ENCODE results near the gene CISH.

GRCh38 chr3:50612234-50612882 lies 784 bp upstream of the CISH start:
- TF ChIP-seq, protein P1, sequence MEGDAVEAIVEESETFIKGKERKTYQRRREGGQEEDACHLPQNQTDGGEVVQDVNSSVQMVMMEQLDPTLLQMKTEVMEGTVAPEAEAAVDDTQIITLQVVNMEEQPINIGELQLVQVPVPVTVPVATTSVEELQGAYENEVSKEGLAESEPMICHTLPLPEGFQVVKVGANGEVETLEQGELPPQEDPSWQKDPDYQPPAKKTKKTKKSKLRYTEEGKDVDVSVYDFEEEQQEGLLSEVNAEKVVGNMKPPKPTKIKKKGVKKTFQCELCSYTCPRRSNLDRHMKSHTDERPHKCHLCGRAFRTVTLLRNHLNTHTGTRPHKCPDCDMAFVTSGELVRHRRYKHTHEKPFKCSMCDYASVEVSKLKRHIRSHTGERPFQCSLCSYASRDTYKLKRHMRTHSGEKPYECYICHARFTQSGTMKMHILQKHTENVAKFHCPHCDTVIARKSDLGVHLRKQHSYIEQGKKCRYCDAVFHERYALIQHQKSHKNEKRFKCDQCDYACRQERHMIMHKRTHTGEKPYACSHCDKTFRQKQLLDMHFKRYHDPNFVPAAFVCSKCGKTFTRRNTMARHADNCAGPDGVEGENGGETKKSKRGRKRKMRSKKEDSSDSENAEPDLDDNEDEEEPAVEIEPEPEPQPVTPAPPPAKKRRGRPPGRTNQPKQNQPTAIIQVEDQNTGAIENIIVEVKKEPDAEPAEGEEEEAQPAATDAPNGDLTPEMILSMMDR (IDR thresholded peaks at IDR 0.05), result no peak
- TF ChIP-seq POLR2AphosphoS5 (IDR thresholded peaks at IDR 0.05; ENCODE audit: low read depth, low read length) (no peak), SIN3A (IDR thresholded peaks at IDR 0.05; ENCODE audit: borderline replicate concordance, insufficient read depth, low read depth, low read length) (no peak), TCF7L2 (IDR thresholded peaks at IDR 0.05; ENCODE audit: low read depth, low read length) (no peak), REST (IDR thresholded peaks at IDR 0.05; ENCODE audit: insufficient read depth in 1 of 2, low read depth in 2 of 2, low read length in 1 of 2) (no peak)
